Measurements from ENCODE around the gene CPXM1. TPM values are rescaled to one million over a fixed set of nuclear protein-coding genes. Genes with fewer than 3 reads are reported as not detected.

Gene CPXM1
- total and polyA plus RNA-seq, 9 of the 15 experiments (the other 6 are each of a cell fraction or from before 2014, with no cell fraction given): 0.04 to 1.1 (median 0.37) TPM; not detected in 2

Other genes with a start within 250 kb of the CPXM1 start
Only the 7 nearest of the 10 such genes appear.
- 168 and 199 TPM in 2 replicates for gene IDH3B, start 136.4 kb downstream of the CPXM1 start, total RNA-seq (2014; rRNA removed)
- gene IDH3B, start 136.4 kb downstream of the CPXM1 start, total RNA-seq (2014; rRNA removed; fragmentation: Illumina TruSeq; extraction: Trizol): 122 and 130 TPM in 2 replicates
- gene IDH3B, start 136.4 kb downstream of the CPXM1 start, total RNA-seq (2015; rRNA removed; fragmentation: Illumina TruSeq; extraction: Trizol): 130 and 133 TPM in 2 replicates
- 148 and 157 TPM in 2 replicates for gene IDH3B, start 136.4 kb downstream of the CPXM1 start, total RNA-seq (2021)
- gene IDH3B, start 136.4 kb downstream of the CPXM1 start, polyA plus RNA-seq (2011; rRNA removed): 224 and 343 TPM in 2 replicates
- gene IDH3B, start 136.4 kb downstream of the CPXM1 start, polyA plus RNA-seq (2014; fragmentation: Illumina TruSeq; extraction: Trizol): 151 and 155 TPM in 2 replicates
- gene IDH3B, start 136.4 kb downstream of the CPXM1 start, polyA plus RNA-seq (2014; fragmentation: Nextera tagmentation; extraction: Ambion mirVana): 10 to 100 TPM; 91.7 to 92.3 TPM
- gene IDH3B, start 136.4 kb downstream of the CPXM1 start, polyA plus RNA-seq (2014; rRNA removed): 196 and 222 TPM in 2 replicates
- 0.09 TPM in 1 of 2 replicates, not detected in the other for gene EBF4, start 107.8 kb downstream of the CPXM1 start, total RNA-seq (2014; rRNA removed)
- not detected in 2 replicates for gene EBF4, start 107.8 kb downstream of the CPXM1 start, total RNA-seq (2014; rRNA removed; fragmentation: Illumina TruSeq; extraction: Trizol)
- not detected in 2 replicates for gene EBF4, start 107.8 kb downstream of the CPXM1 start, total RNA-seq (2015; rRNA removed; fragmentation: Illumina TruSeq; extraction: Trizol)
- gene EBF4, start 107.8 kb downstream of the CPXM1 start, total RNA-seq (2021): not detected in 2 replicates
- gene EBF4, start 107.8 kb downstream of the CPXM1 start, polyA plus RNA-seq (2011; rRNA removed): 0.04 TPM in 1 of 2 replicates, not detected in the other
- gene EBF4, start 107.8 kb downstream of the CPXM1 start, polyA plus RNA-seq (2014; fragmentation: Illumina TruSeq; extraction: Trizol): not detected in 2 replicates
- gene EBF4, start 107.8 kb downstream of the CPXM1 start, polyA plus RNA-seq (2014; fragmentation: Nextera tagmentation; extraction: Ambion mirVana): not detected
- not detected in 2 replicates for gene EBF4, start 107.8 kb downstream of the CPXM1 start, polyA plus RNA-seq (2014; rRNA removed)
- not detected in 2 replicates for gene C20orf141, start 14.4 kb upstream of the CPXM1 start, total RNA-seq (2014; rRNA removed)
- not detected in 2 replicates for gene C20orf141, start 14.4 kb upstream of the CPXM1 start, total RNA-seq (2014; rRNA removed; fragmentation: Illumina TruSeq; extraction: Trizol)
- not detected in 2 replicates for gene C20orf141, start 14.4 kb upstream of the CPXM1 start, total RNA-seq (2015; rRNA removed; fragmentation: Illumina TruSeq; extraction: Trizol)
- not detected in 2 replicates for gene C20orf141, start 14.4 kb upstream of the CPXM1 start, total RNA-seq (2021)
- gene C20orf141, start 14.4 kb upstream of the CPXM1 start, polyA plus RNA-seq (2011; rRNA removed): not detected in 2 replicates
- not detected in 2 replicates for gene C20orf141, start 14.4 kb upstream of the CPXM1 start, polyA plus RNA-seq (2014; fragmentation: Illumina TruSeq; extraction: Trizol)
- not detected for gene C20orf141, start 14.4 kb upstream of the CPXM1 start, polyA plus RNA-seq (2014; fragmentation: Nextera tagmentation; extraction: Ambion mirVana)
- not detected in 2 replicates for gene C20orf141, start 14.4 kb upstream of the CPXM1 start, polyA plus RNA-seq (2014; rRNA removed)
- gene TMEM239, start 15.7 kb upstream of the CPXM1 start, total RNA-seq (2014; rRNA removed): not detected in 2 replicates
- not detected in 2 replicates for gene TMEM239, start 15.7 kb upstream of the CPXM1 start, total RNA-seq (2014; rRNA removed; fragmentation: Illumina TruSeq; extraction: Trizol)
- not detected in 2 replicates for gene TMEM239, start 15.7 kb upstream of the CPXM1 start, total RNA-seq (2015; rRNA removed; fragmentation: Illumina TruSeq; extraction: Trizol)
- not detected in 2 replicates for gene TMEM239, start 15.7 kb upstream of the CPXM1 start, total RNA-seq (2021)
- not detected in 2 replicates for gene TMEM239, start 15.7 kb upstream of the CPXM1 start, polyA plus RNA-seq (2011; rRNA removed)
- not detected in 2 replicates for gene TMEM239, start 15.7 kb upstream of the CPXM1 start, polyA plus RNA-seq (2014; fragmentation: Illumina TruSeq; extraction: Trizol)
- not detected for gene TMEM239, start 15.7 kb upstream of the CPXM1 start, polyA plus RNA-seq (2014; fragmentation: Nextera tagmentation; extraction: Ambion mirVana)
- gene TMEM239, start 15.7 kb upstream of the CPXM1 start, polyA plus RNA-seq (2014; rRNA removed): not detected in 2 replicates
- 6.2 and 6.4 TPM in 2 replicates for gene PCED1A, start 40.0 kb upstream of the CPXM1 start, total RNA-seq (2014; rRNA removed)
- 1.5 and 2.0 TPM in 2 replicates for gene PCED1A, start 40.0 kb upstream of the CPXM1 start, total RNA-seq (2014; rRNA removed; fragmentation: Illumina TruSeq; extraction: Trizol)
- gene PCED1A, start 40.0 kb upstream of the CPXM1 start, total RNA-seq (2015; rRNA removed; fragmentation: Illumina TruSeq; extraction: Trizol): 2.4 and 2.9 TPM in 2 replicates
- gene PCED1A, start 40.0 kb upstream of the CPXM1 start, total RNA-seq (2021): 8.9 and 9.4 TPM in 2 replicates
- 7.4 and 20.2 TPM in 2 replicates for gene PCED1A, start 40.0 kb upstream of the CPXM1 start, polyA plus RNA-seq (2011; rRNA removed)
- gene PCED1A, start 40.0 kb upstream of the CPXM1 start, polyA plus RNA-seq (2014; fragmentation: Illumina TruSeq; extraction: Trizol): 4.3 and 5.9 TPM in 2 replicates
- gene PCED1A, start 40.0 kb upstream of the CPXM1 start, polyA plus RNA-seq (2014; fragmentation: Nextera tagmentation; extraction: Ambion mirVana): 1 to 10 TPM; 1.6 to 3.2 TPM
- 11.5 and 12.5 TPM in 2 replicates for gene PCED1A, start 40.0 kb upstream of the CPXM1 start, polyA plus RNA-seq (2014; rRNA removed)
- gene VPS16, start 40.1 kb upstream of the CPXM1 start, total RNA-seq (2014; rRNA removed): 16.7 and 18.7 TPM in 2 replicates
- gene VPS16, start 40.1 kb upstream of the CPXM1 start, total RNA-seq (2014; rRNA removed; fragmentation: Illumina TruSeq; extraction: Trizol): 7.0 and 11.3 TPM in 2 replicates
- gene VPS16, start 40.1 kb upstream of the CPXM1 start, total RNA-seq (2015; rRNA removed; fragmentation: Illumina TruSeq; extraction: Trizol): 13.8 and 15.3 TPM in 2 replicates
- gene VPS16, start 40.1 kb upstream of the CPXM1 start, total RNA-seq (2021): 22.4 and 24.7 TPM in 2 replicates
- 18.0 and 35.5 TPM in 2 replicates for gene VPS16, start 40.1 kb upstream of the CPXM1 start, polyA plus RNA-seq (2011; rRNA removed)
- gene VPS16, start 40.1 kb upstream of the CPXM1 start, polyA plus RNA-seq (2014; fragmentation: Illumina TruSeq; extraction: Trizol): 14.0 and 15.4 TPM in 2 replicates
- gene VPS16, start 40.1 kb upstream of the CPXM1 start, polyA plus RNA-seq (2014; fragmentation: Nextera tagmentation; extraction: Ambion mirVana): 10 to 100 TPM in 1 of 2 experiments, 1 to 10 TPM in 1; 6.8 to 10.2 TPM
- gene VPS16, start 40.1 kb upstream of the CPXM1 start, polyA plus RNA-seq (2014; rRNA removed): 19.2 and 19.6 TPM in 2 replicates
- gene PTPRA, start 72.9 kb upstream of the CPXM1 start, total RNA-seq (2014; rRNA removed): 28.0 and 30.9 TPM in 2 replicates
- 27.1 and 30.2 TPM in 2 replicates for gene PTPRA, start 72.9 kb upstream of the CPXM1 start, total RNA-seq (2014; rRNA removed; fragmentation: Illumina TruSeq; extraction: Trizol)
- 26.4 and 26.5 TPM in 2 replicates for gene PTPRA, start 72.9 kb upstream of the CPXM1 start, total RNA-seq (2015; rRNA removed; fragmentation: Illumina TruSeq; extraction: Trizol)
- gene PTPRA, start 72.9 kb upstream of the CPXM1 start, total RNA-seq (2021): 36.3 and 38.3 TPM in 2 replicates
- gene PTPRA, start 72.9 kb upstream of the CPXM1 start, polyA plus RNA-seq (2011; rRNA removed): 75.5 and 80.5 TPM in 2 replicates
- 59.4 and 78.9 TPM in 2 replicates for gene PTPRA, start 72.9 kb upstream of the CPXM1 start, polyA plus RNA-seq (2014; fragmentation: Illumina TruSeq; extraction: Trizol)
- gene PTPRA, start 72.9 kb upstream of the CPXM1 start, polyA plus RNA-seq (2014; fragmentation: Nextera tagmentation; extraction: Ambion mirVana): 1 to 10 TPM; 3.4 to 6.2 TPM
- 29.4 and 36.2 TPM in 2 replicates for gene PTPRA, start 72.9 kb upstream of the CPXM1 start, polyA plus RNA-seq (2014; rRNA removed)

Measured in K562 (cell line).